Endothelial cell (in vitro differentiated cells): ENCODE results near the gene FARP1. TPM values are rescaled to one million over a fixed set of nuclear protein-coding genes. Genes with fewer than 3 reads are reported as not detected.

ENCODE experiments used
- DNase-seq: peaks from one replicate; pipeline ENCODE4 v3.0.0; 2021; ENCODE audit warnings: low spot score
- H3K27ac Mint-ChIP-seq: one replicate; pipeline ENCODE4 v1.8.0; 2021; ENCODE audit warnings: mixed read lengths, inconsistent platforms; ENCODE audit not compliant: unreplicated experiment
- H3K27me3 Mint-ChIP-seq: one replicate; pipeline ENCODE4 v1.8.0; 2021; ENCODE audit warnings: mild to moderate bottlenecking, moderate library complexity, mixed read lengths, inconsistent platforms; ENCODE audit not compliant: unreplicated experiment
- H3K36me3 Mint-ChIP-seq: one replicate; pipeline ENCODE4 v1.8.0; 2021; ENCODE audit warnings: mild to moderate bottlenecking, low read depth, mixed read lengths, inconsistent platforms; ENCODE audit not compliant: unreplicated experiment
- H3K4me1 Mint-ChIP-seq: one replicate; pipeline ENCODE4 v1.8.0; 2021; ENCODE audit warnings: mild to moderate bottlenecking, mixed read lengths, inconsistent platforms; ENCODE audit not compliant: unreplicated experiment
- H3K4me3 Mint-ChIP-seq: one replicate; pipeline ENCODE4 v1.8.0; 2021; ENCODE audit warnings: mild to moderate bottlenecking, mixed read lengths, inconsistent platforms; ENCODE audit not compliant: unreplicated experiment
- H3K9me3 Mint-ChIP-seq: one replicate; pipeline ENCODE4 v1.8.0; 2021; ENCODE audit warnings: mixed read lengths, inconsistent platforms; ENCODE audit not compliant: unreplicated experiment
- CTCF ChIP-seq: fragments of 200-600 bp; sonication (generic); IDR thresholded peaks from one replicate; pipeline ENCODE4 v1.5.0; 2021; ENCODE audit warnings: antibody characterized with exemption; ENCODE audit not compliant: unreplicated experiment
- total RNA-seq: library from RNA; stranded (reverse); fragmentation: NEBNext Ultra II Directional; extraction: Animal tissue kit (Norgen Biotek cat#: 25700); gene quantifications from one replicate; pipeline ENCODE4 v1.2.1, GENCODE V29; 2021; ENCODE audit not compliant: unreplicated experiment

Gene FARP1
- total RNA-seq, 1 donor from 2014 or later, result 167 TPM

- TF ChIP-seq CTCF, result no peak
- DNase-seq, result no peak
- H3K27ac Mint-ChIP-seq, result no peak overlapping the region
- no peaks in the 10 kb centered on the region for H3K9me3 Mint-ChIP-seq
- H3K36me3 Mint-ChIP-seq, result peaks cover 3% of the 10 kb centered on the region
- peaks cover 19% of the 10 kb centered on the region for H3K4me1 Mint-ChIP-seq
- H3K4me3 Mint-ChIP-seq, result no peak overlapping the region
- H3K27me3 Mint-ChIP-seq, result peaks cover 9% of the 10 kb centered on the region
Observed at GRCh38 chr13:98290261-98290660, 147.4 kb downstream of the FARP1 start.

GRCh38 chr13:98291658-98292057 is 148.8 kb downstream of the FARP1 start:
- DNase-seq, result no peak
- H3K4me3 Mint-ChIP-seq, result no peak overlapping the region
- no peak overlapping the region for H3K27ac Mint-ChIP-seq

GRCh38 chr13:98293103-98293502 is 150.2 kb downstream of the FARP1 start:
- peaks cover 3% of the 10 kb centered on the region for H3K36me3 Mint-ChIP-seq
- TF ChIP-seq CTCF, result no peak
- H3K27me3 Mint-ChIP-seq, result peaks cover 9% of the 10 kb centered on the region
- peaks cover 25% of the 10 kb centered on the region for H3K4me1 Mint-ChIP-seq
- DNase-seq, result no peak
- no peaks in the 10 kb centered on the region for H3K9me3 Mint-ChIP-seq
- H3K27ac Mint-ChIP-seq, result no peak overlapping the region
- no peak overlapping the region for H3K4me3 Mint-ChIP-seq

More at GRCh38 chr13:98291658-98292057, 148.8 kb downstream of the FARP1 start:
- H3K27me3 Mint-ChIP-seq, result peaks cover 9% of the 10 kb centered on the region
- peaks cover 3% of the 10 kb centered on the region for H3K36me3 Mint-ChIP-seq
- peaks cover 22% of the 10 kb centered on the region for H3K4me1 Mint-ChIP-seq
- no peak for TF ChIP-seq CTCF
- H3K9me3 Mint-ChIP-seq, result no peaks in the 10 kb centered on the region

- no peak for TF ChIP-seq CTCF
- peaks cover 28% of the 10 kb centered on the region for H3K4me1 Mint-ChIP-seq
- peaks cover 11% of the 10 kb centered on the region for H3K27me3 Mint-ChIP-seq
- H3K4me3 Mint-ChIP-seq, result no peak overlapping the region
- peaks cover 3% of the 10 kb centered on the region for H3K36me3 Mint-ChIP-seq
- H3K27ac Mint-ChIP-seq, result no peak overlapping the region
- no peaks in the 10 kb centered on the region for H3K9me3 Mint-ChIP-seq
- no peak for DNase-seq
Observed at GRCh38 chr13:98293570-98294142, 150.8 kb downstream of the FARP1 start.

- H3K27ac Mint-ChIP-seq, result no peak overlapping the region
- peaks cover 7% of the 10 kb centered on the region for H3K27me3 Mint-ChIP-seq
- no peaks in the 10 kb centered on the region for H3K36me3 Mint-ChIP-seq
- TF ChIP-seq CTCF, result no peak
- H3K4me3 Mint-ChIP-seq, result no peak overlapping the region
- peaks cover 25% of the 10 kb centered on the region for H3K4me1 Mint-ChIP-seq
- DNase-seq, result no peak
- no peaks in the 10 kb centered on the region for H3K9me3 Mint-ChIP-seq
Observed at GRCh38 chr13:98295371-98295770, 152.5 kb downstream of the FARP1 start.
